ENCODE measurements around the gene CCDC148.

The CCDC148 gene

GRCh38 chr2:158187908-158188307 lies 268.6 kb downstream of the CCDC148 start:
- TF ChIP-seq CTCF (IDR thresholded peaks at IDR 0.05; ENCODE audit: extremely low read depth, missing control alignments): no peak
- no peak for DNase-seq (ENCODE audit: low spot score)

- no peak for DNase-seq (ENCODE audit: low spot score)
- TF ChIP-seq CTCF (IDR thresholded peaks at IDR 0.05; ENCODE audit: extremely low read depth, missing control alignments): no peak
These were observed 271.8 kb downstream of the CCDC148 start for GRCh38 chr2:158184556-158185343.

GRCh38 chr2:158184001-158184400 lies 272.6 kb downstream of the CCDC148 start:
- no peak for TF ChIP-seq CTCF (IDR thresholded peaks at IDR 0.05; ENCODE audit: extremely low read depth, missing control alignments)
- no peak for DNase-seq (ENCODE audit: low spot score)

- no peak for TF ChIP-seq CTCF (IDR thresholded peaks at IDR 0.05; ENCODE audit: extremely low read depth, missing control alignments)
- DNase-seq (ENCODE audit: low spot score): no peak
These were observed 273.8 kb downstream of the CCDC148 start for GRCh38 chr2:158182676-158183295.

GRCh38 chr2:158181171-158181570 lies 275.4 kb downstream of the CCDC148 start:
- DNase-seq (ENCODE audit: low spot score): no peak
- TF ChIP-seq CTCF (IDR thresholded peaks at IDR 0.05; ENCODE audit: extremely low read depth, missing control alignments): no peak

- TF ChIP-seq CTCF (IDR thresholded peaks at IDR 0.05; ENCODE audit: extremely low read depth, missing control alignments): no peak
- no peak for DNase-seq (ENCODE audit: low spot score)
These were observed 276.9 kb downstream of the CCDC148 start for GRCh38 chr2:158179660-158180059.

GRCh38 chr2:158178646-158179045 lies 277.9 kb downstream of the CCDC148 start:
- TF ChIP-seq CTCF (IDR thresholded peaks at IDR 0.05; ENCODE audit: extremely low read depth, missing control alignments): no peak
- DNase-seq (ENCODE audit: low spot score): no peak

All from GM20000 (cell line).